Dermis microvascular lymphatic vessel endothelial cell (primary cell): ENCODE measurements around the gene TNRC6A. TPM values are rescaled to one million over a fixed set of nuclear protein-coding genes. Genes with fewer than 3 reads are reported as not detected.
"Not testable (repeated sequence)": the region's sequence is repeated elsewhere in the genome, so short reads cannot be mapped to it uniquely, and the experiment has no call there.

ENCODE experiments used
- DNase-seq, 2 donors: peaks; one replicate each; pipeline versions ENCODE4 v3.0.0 to v3.0.0-alpha.2; 2010; ENCODE audit warnings: low read depth in 2 of 2
- total RNA-seq: library from RNA; depleted of rRNA; stranded (reverse); fragments of >200 nt; gene quantifications from 2 replicates; pipeline ENCODE4 v1.2.1, GENCODE V29; 2014

Gene TNRC6A
- total RNA-seq, 1 donor from 2014 or later = 20.2 TPM

GRCh38 chr16:24728011-24728410, 1.4 kb upstream of the TNRC6A start:
- DNase-seq = no peak

- DNase-seq = no peak
These were observed 584 bp upstream of the TNRC6A start for GRCh38 chr16:24728891-24729242.

- peak in 1 of 2 donors; percentile 38 for DNase-seq
These were observed 732 bp downstream of the TNRC6A start for GRCh38 chr16:24729951-24730815.

GRCh38 chr16:24730914-24731313, 1.5 kb downstream of the TNRC6A start:
- no peak for DNase-seq

- peak in 1 of 2 donors; percentile 44 for DNase-seq
These were observed 2.4 kb downstream of the TNRC6A start for GRCh38 chr16:24731722-24732419.

- DNase-seq = no peak
These were observed 4.9 kb downstream of the TNRC6A start for GRCh38 chr16:24734382-24734781.

GRCh38 chr16:24736758-24737157, 7.3 kb downstream of the TNRC6A start:
- peak in 1 of 2 donors; percentile 45 for DNase-seq

GRCh38 chr16:24737391-24737871, 8.0 kb downstream of the TNRC6A start:
- DNase-seq = peak; percentile 45 to 70

GRCh38 chr16:24737916-24738594, 8.6 kb downstream of the TNRC6A start:
- DNase-seq = no peak

GRCh38 chr16:24738895-24739294, 9.4 kb downstream of the TNRC6A start:
- no peak for DNase-seq

- DNase-seq = no peak
These were observed 12.4 kb downstream of the TNRC6A start for GRCh38 chr16:24741862-24742261.

- not testable (repeated sequence) for DNase-seq
These were observed 13.2 kb downstream of the TNRC6A start for GRCh38 chr16:24742610-24743009.

GRCh38 chr16:24745391-24745790, 15.9 kb downstream of the TNRC6A start:
- DNase-seq = no peak

- DNase-seq = no peak
These were observed 16.3 kb downstream of the TNRC6A start for GRCh38 chr16:24745791-24746190.

- DNase-seq = no peak
These were observed 18.0 kb downstream of the TNRC6A start for GRCh38 chr16:24747441-24747840.

- peak; percentile 54 to 91 for DNase-seq
These were observed 18.8 kb downstream of the TNRC6A start for GRCh38 chr16:24748242-24748641.

GRCh38 chr16:24749310-24749709, 19.9 kb downstream of the TNRC6A start:
- no peak for DNase-seq

GRCh38 chr16:24749872-24750271, 20.4 kb downstream of the TNRC6A start:
- not testable (repeated sequence) for DNase-seq

GRCh38 chr16:24753000-24753399, 23.5 kb downstream of the TNRC6A start:
- DNase-seq = no peak

GRCh38 chr16:24753437-24753836, 24.0 kb downstream of the TNRC6A start:
- peak in 1 of 2 donors; percentile 21 for DNase-seq

GRCh38 chr16:24754543-24754942, 25.1 kb downstream of the TNRC6A start:
- no peak for DNase-seq
